Activated naive CD8-positive, alpha-beta T cell treated with anti-CD3 and anti-CD28 coated beads, Interleukin-2, amount 50 U/mL, for 24 hours (primary cell): ENCODE measurements around the gene L3MBTL1.
A peak's percentile ranks its signal among the peaks of the same experiment; 100 is the strongest.

Experiments
- ATAC-seq: fragments of 150-1000 bp; cut with Tn5 transposase; one replicate; pipeline ENCODE4 v1.10.0; 2021
- DNase-seq: peaks from one replicate; pipeline ENCODE4 v3.0.0; 2021
- H3K27ac Mint-ChIP-seq: one replicate; pipeline ENCODE4 v1.8.0; 2021; ENCODE audit warnings: mild to moderate bottlenecking, mixed read lengths
- H3K27me3 Mint-ChIP-seq: one replicate; pipeline ENCODE4 v1.8.0; 2021; ENCODE audit warnings: mixed read lengths
- H3K36me3 Mint-ChIP-seq: one replicate; pipeline ENCODE4 v1.8.0; 2021; ENCODE audit warnings: low read depth, mixed read lengths
- H3K4me1 Mint-ChIP-seq: one replicate; pipeline ENCODE4 v1.8.0; 2021; ENCODE audit warnings: mixed read lengths
- H3K4me3 Mint-ChIP-seq: one replicate; pipeline ENCODE4 v1.8.0; 2021; ENCODE audit warnings: mild to moderate bottlenecking, moderate library complexity, mixed read lengths
- H3K9me3 Mint-ChIP-seq: one replicate; pipeline ENCODE4 v1.8.0; 2021; ENCODE audit warnings: mixed read lengths

The L3MBTL1 gene

GRCh38 chr20:43549416-43550065 lies 42.0 kb downstream of the L3MBTL1 start:
- H3K36me3 Mint-ChIP-seq, result peaks cover 4% of the 10 kb centered on the region
- no peak overlapping the region for H3K4me3 Mint-ChIP-seq
- DNase-seq (no peak), ATAC-seq (no peak)
- no peaks in the 10 kb centered on the region for H3K4me1 Mint-ChIP-seq
- no peaks in the 10 kb centered on the region for H3K9me3 Mint-ChIP-seq
- H3K27me3 Mint-ChIP-seq, result no peaks in the 10 kb centered on the region
- no peak overlapping the region for H3K27ac Mint-ChIP-seq

GRCh38 chr20:43550456-43550855 lies 43.0 kb downstream of the L3MBTL1 start:
- no peaks in the 10 kb centered on the region for H3K27me3 Mint-ChIP-seq
- H3K27ac Mint-ChIP-seq, result no peak overlapping the region
- no peaks in the 10 kb centered on the region for H3K4me1 Mint-ChIP-seq
- H3K36me3 Mint-ChIP-seq, result peaks cover 4% of the 10 kb centered on the region
- H3K4me3 Mint-ChIP-seq, result no peak overlapping the region
- ATAC-seq (no peak), DNase-seq (no peak)
- H3K9me3 Mint-ChIP-seq, result no peaks in the 10 kb centered on the region

- no peak for DNase-seq
- H3K27me3 Mint-ChIP-seq, result peaks cover 2% of the 10 kb centered on the region
- H3K9me3 Mint-ChIP-seq, result no peaks in the 10 kb centered on the region
- H3K4me3 Mint-ChIP-seq, result no peak overlapping the region
- H3K27ac Mint-ChIP-seq, result no peak overlapping the region
- no peak for ATAC-seq
- H3K36me3 Mint-ChIP-seq, result no peaks in the 10 kb centered on the region
- H3K4me1 Mint-ChIP-seq, result no peaks in the 10 kb centered on the region
Observed at GRCh38 chr20:43554369-43554768, 46.9 kb downstream of the L3MBTL1 start.

GRCh38 chr20:43558412-43559146 lies 51.1 kb downstream of the L3MBTL1 start, which contains the start of gene SGK2:
Gene SGK2 (plus strand): TSS chr20:43559027. CDS start chr20:43566496, 7,469 bp downstream.
- ATAC-seq, result no peak
- Mint-ChIP-seq H3K27me3 (peaks cover 2% of the 10 kb centered on the region), H3K36me3 (no peaks in the 10 kb centered on the region), H3K4me3 (no peak within 1 kb of the TSS), H3K4me1 (no peaks in the 10 kb centered on the region), H3K27ac (no peak within 1 kb of the TSS), H3K9me3 (no peaks in the 10 kb centered on the region)
- no peak for DNase-seq

- no peak overlapping the region for H3K27ac Mint-ChIP-seq
- no peaks in the 10 kb centered on the region for H3K36me3 Mint-ChIP-seq
Observed at GRCh38 chr20:43559147-43559987, 51.9 kb downstream of the L3MBTL1 start.

GRCh38 chr20:43560974-43561373 lies 53.5 kb downstream of the L3MBTL1 start:
- no peaks in the 10 kb centered on the region for H3K9me3 Mint-ChIP-seq
- H3K4me3 Mint-ChIP-seq, result no peak overlapping the region
- no peaks in the 10 kb centered on the region for H3K4me1 Mint-ChIP-seq
- ATAC-seq (no peak), DNase-seq (no peak)
- no peak overlapping the region for H3K27ac Mint-ChIP-seq
- H3K27me3 Mint-ChIP-seq, result peaks cover 2% of the 10 kb centered on the region
- no peaks in the 10 kb centered on the region for H3K36me3 Mint-ChIP-seq

More at GRCh38 chr20:43559147-43559987, 51.9 kb downstream of the L3MBTL1 start:
- ATAC-seq, result no peak
- Mint-ChIP-seq H3K4me1 (no peaks in the 10 kb centered on the region), H3K4me3 (no peak overlapping the region), H3K27me3 (peaks cover 2% of the 10 kb centered on the region), H3K9me3 (no peaks in the 10 kb centered on the region)
- DNase-seq, result no peak

GRCh38 chr20:43563429-43563828 lies 55.9 kb downstream of the L3MBTL1 start:
- no peaks in the 10 kb centered on the region for H3K9me3 Mint-ChIP-seq
- H3K36me3 Mint-ChIP-seq, result no peaks in the 10 kb centered on the region
- no peak for DNase-seq
- peaks cover 2% of the 10 kb centered on the region for H3K27me3 Mint-ChIP-seq
- no peak overlapping the region for H3K4me3 Mint-ChIP-seq
- no peak overlapping the region for H3K27ac Mint-ChIP-seq
- H3K4me1 Mint-ChIP-seq, result no peaks in the 10 kb centered on the region
- ATAC-seq, result no peak

- Mint-ChIP-seq H3K36me3 (no peaks in the 10 kb centered on the region), H3K9me3 (no peaks in the 10 kb centered on the region), H3K4me3 (no peak overlapping the region), H3K27ac (no peak overlapping the region), H3K4me1 (no peaks in the 10 kb centered on the region), H3K27me3 (peaks cover 2% of the 10 kb centered on the region)
- ATAC-seq (no peak), DNase-seq (no peak)
Observed at GRCh38 chr20:43563991-43564390, 56.5 kb downstream of the L3MBTL1 start.

- no peak overlapping the region for H3K4me3 Mint-ChIP-seq
- no peaks in the 10 kb centered on the region for H3K9me3 Mint-ChIP-seq
- no peaks in the 10 kb centered on the region for H3K27me3 Mint-ChIP-seq
- ATAC-seq (no peak), DNase-seq (no peak)
- no peaks in the 10 kb centered on the region for H3K4me1 Mint-ChIP-seq
- no peak overlapping the region for H3K27ac Mint-ChIP-seq
- H3K36me3 Mint-ChIP-seq, result no peaks in the 10 kb centered on the region
Observed at GRCh38 chr20:43564455-43564854, 57.0 kb downstream of the L3MBTL1 start.

- H3K27me3 Mint-ChIP-seq, result no peaks in the 10 kb centered on the region
- no peaks in the 10 kb centered on the region for H3K36me3 Mint-ChIP-seq
- H3K27ac Mint-ChIP-seq, result no peak overlapping the region
- peak; percentile 18 for ATAC-seq
- no peak overlapping the region for H3K4me3 Mint-ChIP-seq
- H3K4me1 Mint-ChIP-seq, result no peaks in the 10 kb centered on the region
- DNase-seq, result no peak
- no peaks in the 10 kb centered on the region for H3K9me3 Mint-ChIP-seq
Observed at GRCh38 chr20:43564993-43565757, 57.7 kb downstream of the L3MBTL1 start.

GRCh38 chr20:43565758-43566104 lies 58.2 kb downstream of the L3MBTL1 start:
- no peaks in the 10 kb centered on the region for H3K36me3 Mint-ChIP-seq

GRCh38 chr20:43567477-43567876 lies 60.0 kb downstream of the L3MBTL1 start:
- Mint-ChIP-seq H3K4me3 (no peak overlapping the region), H3K36me3 (no peaks in the 10 kb centered on the region), H3K4me1 (no peaks in the 10 kb centered on the region), H3K27ac (no peak overlapping the region), H3K9me3 (no peaks in the 10 kb centered on the region), H3K27me3 (no peaks in the 10 kb centered on the region)
- DNase-seq (no peak), ATAC-seq (no peak)

More at GRCh38 chr20:43565758-43566104, 58.2 kb downstream of the L3MBTL1 start:
- H3K4me1 Mint-ChIP-seq, result no peaks in the 10 kb centered on the region
- no peak overlapping the region for H3K27ac Mint-ChIP-seq
- no peak for DNase-seq
- H3K9me3 Mint-ChIP-seq, result no peaks in the 10 kb centered on the region
- no peak overlapping the region for H3K4me3 Mint-ChIP-seq
- H3K27me3 Mint-ChIP-seq, result no peaks in the 10 kb centered on the region
- no peak for ATAC-seq

- no peaks in the 10 kb centered on the region for H3K9me3 Mint-ChIP-seq
- no peak for ATAC-seq
- H3K4me3 Mint-ChIP-seq, result no peak overlapping the region
- DNase-seq, result no peak
- H3K4me1 Mint-ChIP-seq, result no peaks in the 10 kb centered on the region
- no peaks in the 10 kb centered on the region for H3K36me3 Mint-ChIP-seq
- H3K27ac Mint-ChIP-seq, result no peak overlapping the region
- no peaks in the 10 kb centered on the region for H3K27me3 Mint-ChIP-seq
Observed at GRCh38 chr20:43568706-43569105, 61.2 kb downstream of the L3MBTL1 start.

- no peak overlapping the region for H3K27ac Mint-ChIP-seq
- no peaks in the 10 kb centered on the region for H3K9me3 Mint-ChIP-seq
Observed at GRCh38 chr20:43569282-43569681, 61.8 kb downstream of the L3MBTL1 start.

More at GRCh38 chr20:43569282-43569681, 61.8 kb downstream of the L3MBTL1 start:
- DNase-seq (no peak), ATAC-seq (no peak)
- Mint-ChIP-seq H3K4me3 (no peak overlapping the region), H3K27me3 (no peaks in the 10 kb centered on the region), H3K36me3 (no peaks in the 10 kb centered on the region), H3K4me1 (no peaks in the 10 kb centered on the region)
